HepG2 (cell line): ENCODE measurements around the gene ENO4. TPM values are rescaled to one million over a fixed set of nuclear protein-coding genes. Genes with fewer than 3 reads are reported as not detected.

Source experiments
- ATAC-seq: fragments of 200-7000 bp; cut with Tn5 transposase; 3 replicates; pipeline ENCODE4 v1.9.1; 2020; ENCODE audit warnings: mild to moderate bottlenecking, moderate library complexity
- BruUV-seq: library from RNA; stranded (reverse); fragments of 400-500 nt; replicated peaks from 2 replicates; lab custom pipeline; 2021; lab: Mats Ljungman, UMichigan
- CTCF ChIA-PET: fragments of 300-600 bp; formaldehyde crosslinking; extraction: SDS; loops from one replicate; lab custom pipeline; 2021; ENCODE audit warnings: low total read pairs, inconsistent platforms, low intra/inter-chr PET ratio; lab: Yijun Ruan, JAX
- POLR2A ChIA-PET: fragments of 350-600 bp; sonication (Branson Sonifier 250); formaldehyde crosslinking; loops from one replicate; lab custom pipeline; 2020; ENCODE audit warnings: antibody characterized with exemption, inconsistent platforms; lab: Yijun Ruan, JAX
- DNase-seq: peaks from one replicate; pipeline ENCODE4 v3.0.0-alpha.2; 2015; ENCODE audit warnings: low spot score
- FAIRE-seq: peaks from 3 replicates; lab custom pipeline; 2011; peaks lifted over from hg19 to GRCh38; lab: Jason Lieb, UNC
- H2AFZ ChIP-seq: one replicate; pipeline ENCODE4 v1.6.1; 2011; ENCODE audit warnings: low read length, inconsistent platforms
- H3K27ac ChIP-seq: fragments of 300-600 bp; 3 replicates; pipeline ENCODE4 v1.8.0; 2011; ENCODE audit warnings: mixed run types, mild to moderate bottlenecking, mixed read lengths, low read length, inconsistent platforms; ENCODE audit not compliant: insufficient read depth; ENCODE audit errors: extremely low read length
- H3K27me3 ChIP-seq, 2 experiments: fragments of 200-600 bp in 1 of 2; 2 replicates in 1 of 2; 3 replicates in 1 of 2; pipeline versions ENCODE4 v1.6.0 to v1.8.0; 2011; ENCODE audit warnings: low read length in 2 of 2, mild to moderate bottlenecking in 2 of 2, moderate library complexity in 2 of 2, inconsistent platforms in 1 of 2; ENCODE audit not compliant: insufficient read depth in 2 of 2, control insufficient read depth in 1 of 2
- H3K36me3 ChIP-seq, 2 experiments: fragments of 200-600 bp in 1 of 2; replicated peaks in 1 of 2; 2 replicates in 1 of 2; 3 replicates in 1 of 2; pipeline versions ENCODE4 v1.5.1 to v1.8.0; 2011; ENCODE audit warnings: low read length in 2 of 2, inconsistent platforms in 1 of 2; ENCODE audit not compliant: insufficient read depth in 2 of 2, control insufficient read depth in 1 of 2
- H3K4me1 ChIP-seq: 2 replicates; pipeline ENCODE4 v1.5.1; 2012; ENCODE audit warnings: low read length, inconsistent platforms; ENCODE audit not compliant: insufficient read depth
- H3K4me2 ChIP-seq: 2 replicates; pipeline ENCODE4 v1.6.0; 2011; ENCODE audit warnings: low read depth, low read length, inconsistent platforms
- H3K4me3 ChIP-seq, 3 experiments: fragments of 200-600 bp in 1 of 3; sonication (generic), shearing (Covaris generic) in 1 of 3; replicated peaks in 1 of 3; 2 replicates each; pipeline ENCODE4 v1.5.1; 2011 to 2016; ENCODE audit warnings: low read length in 3 of 3, inconsistent platforms in 2 of 3, low read depth in 2 of 3, mild to moderate bottlenecking in 2 of 3, control low read depth in 1 of 3, mixed read lengths in 1 of 3; ENCODE audit not compliant: insufficient read depth in 1 of 3
- H3K79me2 ChIP-seq: one replicate; pipeline ENCODE4 v1.6.1; 2011; ENCODE audit warnings: low read length, inconsistent platforms; ENCODE audit not compliant: insufficient read depth
- H3K9ac ChIP-seq: 2 replicates; pipeline ENCODE4 v1.6.0; 2011; ENCODE audit warnings: mild to moderate bottlenecking, low read depth, low read length, inconsistent platforms; ENCODE audit not compliant: insufficient read depth
- H3K9me3 ChIP-seq: 2 replicates; pipeline ENCODE4 v1.5.1; 2012; ENCODE audit warnings: mild to moderate bottlenecking, low read length
- H4K20me1 ChIP-seq: 2 replicates; pipeline ENCODE4 v1.6.0; 2011; ENCODE audit warnings: inconsistent platforms, mild to moderate bottlenecking, low read length, moderate library complexity; ENCODE audit not compliant: insufficient read depth
- HHEX ChIP-seq: IDR thresholded peaks from 2 replicates; pipeline ENCODE4 v1.6.1; 2016; ENCODE audit warnings: control low read depth
- ZFP37 ChIP-seq: sonication (generic); formaldehyde crosslinking; IDR thresholded peaks from 2 replicates; pipeline ENCODE4 v1.4.0; 2020; ENCODE audit warnings: missing genetic modification reagents, borderline replicate concordance
- ZNF572 ChIP-seq: sonication (generic); formaldehyde crosslinking; IDR thresholded peaks from 2 replicates; pipeline ENCODE4 v1.5.1; 2020; ENCODE audit warnings: mild to moderate bottlenecking, missing genetic modification reagents
- WGBS: methylation state at CpG from one replicate; pipeline ENCODE4 v1.1.6; 2017; ENCODE audit warnings: low lambda C conversion rate; 5-methylcytosine and 5-hydroxymethylcytosine counted together
- in situ Hi-C: cut with HindIII; loops from 2 replicates; pipeline ENCODE4 v1.10.0; 2017; ENCODE audit warnings: low pct_unique_long_range_greater_than_20kb; ENCODE audit not compliant: extremely low pct_ligation_motif_present
- intact Hi-C: fragments of 100-400 bp; cut with micrococcal nuclease; formaldehyde crosslinking; loops from one replicate; pipeline ENCODE4 v1.10.0; 2022; ENCODE audit not compliant: unreplicated experiment
- polyA plus RNA-seq, 8 experiments: library from polyadenylated mRNA; depleted of rRNA in 3 of 8; stranded (reverse) in 7 of 8; unstranded in 1 of 8; fragments of >200 nt; fragmentation: Illumina TruSeq in 4 of 8; extraction: Trizol in 4 of 8; gene quantifications; 2 replicates each; pipeline versions ENCODE4 v1.2.1 to v1.2.3, GENCODE V29; 2011 to 2016; ENCODE audit warnings: low read depth in 4 of 8, missing spikeins in 1 of 8, mixed read lengths in 1 of 8; ENCODE audit not compliant: insufficient read depth in 1 of 8
- total RNA-seq, 5 experiments: library from RNA; depleted of rRNA; stranded (reverse); fragments of >200 nt; fragmentation: Illumina TruSeq; extraction: Trizol; gene quantifications; 2 replicates each; pipeline ENCODE4 v1.2.3, GENCODE V29; 2016; ENCODE audit warnings: low read depth in 1 of 5
- TF ChIP-seq, protein P1 (sequence below): fragments of 450-650 bp; IDR thresholded peaks from 2 replicates; pipeline ENCODE4 v1.6.1; 2016
- TF ChIP-seq, protein P2 (sequence below): sonication (generic); formaldehyde crosslinking; IDR thresholded peaks from 2 replicates; pipeline ENCODE4 v1.4.0; 2020; ENCODE audit warnings: missing genetic modification reagents
- TF ChIP-seq, protein P3 (sequence below): sonication (generic); formaldehyde crosslinking; IDR thresholded peaks from 2 replicates; pipeline ENCODE4 v1.4.0; 2020; ENCODE audit warnings: missing genetic modification reagents, borderline replicate concordance

The ENO4 gene
- total and polyA plus RNA-seq, 2 of the 13 experiments (the other 11 are each of a cell fraction or from before 2014, with no cell fraction given), result not detected

DNA sequence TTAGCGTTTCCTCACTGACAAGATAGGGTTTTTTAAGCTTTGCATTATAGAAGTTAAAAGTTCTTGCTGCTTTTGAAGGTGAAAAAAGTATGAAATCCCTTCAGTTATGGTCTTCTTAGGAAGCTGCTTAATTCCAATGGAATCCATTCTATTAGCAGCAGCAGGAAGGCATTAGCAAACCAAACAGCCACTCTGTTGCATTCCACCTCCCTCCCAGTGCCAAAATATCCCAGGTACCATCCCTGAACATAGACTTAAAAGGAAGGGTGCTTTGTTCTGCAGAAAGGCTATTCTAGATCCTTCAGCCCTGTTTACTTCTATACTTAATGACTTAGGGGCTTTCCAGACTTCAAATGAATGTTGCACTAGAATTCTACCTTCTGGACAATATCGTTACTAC lies 23.8 kb downstream of the ENO4 start:
- H3K4me1 ChIP-seq, result no peaks in the 10 kb centered on the region
- POLR2A ChIA-PET, result no interaction called here
- no peak for ATAC-seq

DNA sequence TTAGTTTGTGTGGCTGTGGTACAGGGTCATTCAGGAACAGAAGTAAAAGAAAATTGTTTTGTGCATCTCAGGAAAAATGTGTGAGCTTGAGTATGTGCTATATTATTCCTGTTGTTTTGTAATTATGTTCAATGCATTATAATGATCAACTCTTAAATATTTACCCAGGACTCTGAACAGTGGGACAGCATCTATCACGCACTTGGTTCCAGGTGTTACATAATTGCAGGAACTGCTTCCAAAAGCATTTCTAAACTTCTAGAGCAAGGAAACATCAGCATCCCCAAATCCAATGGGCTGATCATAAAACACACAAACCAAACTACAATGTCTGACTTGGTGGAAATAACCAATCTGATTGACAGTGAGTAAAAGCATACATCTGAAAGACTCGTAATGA lies 26.6 kb downstream of the ENO4 start:
- no peak for FAIRE-seq

More for the DNA sequence above, 23.8 kb downstream of the ENO4 start:
- CTCF ChIA-PET, result no interaction called here
- TF ChIP-seq, protein P1, sequence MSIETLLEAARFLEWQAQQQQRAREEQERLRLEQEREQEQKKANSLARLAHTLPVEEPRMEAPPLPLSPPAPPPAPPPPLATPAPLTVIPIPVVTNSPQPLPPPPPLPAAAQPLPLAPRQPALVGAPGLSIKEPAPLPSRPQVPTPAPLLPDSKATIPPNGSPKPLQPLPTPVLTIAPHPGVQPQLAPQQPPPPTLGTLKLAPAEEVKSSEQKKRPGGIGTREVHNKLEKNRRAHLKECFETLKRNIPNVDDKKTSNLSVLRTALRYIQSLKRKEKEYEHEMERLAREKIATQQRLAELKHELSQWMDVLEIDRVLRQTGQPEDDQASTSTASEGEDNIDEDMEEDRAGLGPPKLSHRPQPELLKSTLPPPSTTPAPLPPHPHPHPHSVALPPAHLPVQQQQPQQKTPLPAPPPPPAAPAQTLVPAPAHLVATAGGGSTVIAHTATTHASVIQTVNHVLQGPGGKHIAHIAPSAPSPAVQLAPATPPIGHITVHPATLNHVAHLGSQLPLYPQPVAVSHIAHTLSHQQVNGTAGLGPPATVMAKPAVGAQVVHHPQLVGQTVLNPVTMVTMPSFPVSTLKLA, result no peak
- TF ChIP-seq, protein P2, sequence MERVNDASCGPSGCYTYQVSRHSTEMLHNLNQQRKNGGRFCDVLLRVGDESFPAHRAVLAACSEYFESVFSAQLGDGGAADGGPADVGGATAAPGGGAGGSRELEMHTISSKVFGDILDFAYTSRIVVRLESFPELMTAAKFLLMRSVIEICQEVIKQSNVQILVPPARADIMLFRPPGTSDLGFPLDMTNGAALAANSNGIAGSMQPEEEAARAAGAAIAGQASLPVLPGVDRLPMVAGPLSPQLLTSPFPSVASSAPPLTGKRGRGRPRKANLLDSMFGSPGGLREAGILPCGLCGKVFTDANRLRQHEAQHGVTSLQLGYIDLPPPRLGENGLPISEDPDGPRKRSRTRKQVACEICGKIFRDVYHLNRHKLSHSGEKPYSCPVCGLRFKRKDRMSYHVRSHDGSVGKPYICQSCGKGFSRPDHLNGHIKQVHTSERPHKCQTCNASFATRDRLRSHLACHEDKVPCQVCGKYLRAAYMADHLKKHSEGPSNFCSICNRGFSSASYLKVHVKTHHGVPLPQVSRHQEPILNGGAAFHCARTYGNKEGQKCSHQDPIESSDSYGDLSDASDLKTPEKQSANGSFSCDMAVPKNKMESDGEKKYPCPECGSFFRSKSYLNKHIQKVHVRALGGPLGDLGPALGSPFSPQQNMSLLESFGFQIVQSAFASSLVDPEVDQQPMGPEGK (CRISPR knock-in tag), result no peak
- Histone ChIP-seq H3K4me2 (no peak overlapping the region), H3K79me2 (no peaks in the 10 kb centered on the region), H3K9me3 (no peaks in the 10 kb centered on the region), H3K36me3 (no peaks in the 10 kb centered on the region), H3K4me3 (no peak overlapping the region), H3K9ac (no peak overlapping the region), H4K20me1 (no peaks in the 10 kb centered on the region), H3K27ac (no peak overlapping the region), H3K27me3 (no peaks in the 10 kb centered on the region; a peak in 1 of 5 replicates), H2AFZ (no peak overlapping the region)
- no TSS peak for BruUV-seq
- no peak for FAIRE-seq
- no peak for DNase-seq
- in situ Hi-C loops, result no loop called here
- intact Hi-C loops, result no loop called here
- WGBS, result 32% methylated on average over 2 of the region's 2 CpGs

More for the DNA sequence above, 26.6 kb downstream of the ENO4 start:
- Histone ChIP-seq H3K4me3 (no peak overlapping the region), H3K27me3 (no peaks in the 10 kb centered on the region; a peak in 1 of 5 replicates), H3K36me3 (no peaks in the 10 kb centered on the region), H4K20me1 (no peaks in the 10 kb centered on the region), H3K27ac (no peak overlapping the region), H2AFZ (no peak overlapping the region), H3K4me1 (no peaks in the 10 kb centered on the region), H3K9me3 (no peaks in the 10 kb centered on the region), H3K4me2 (no peak overlapping the region), H3K9ac (no peak overlapping the region), H3K79me2 (no peaks in the 10 kb centered on the region)
- ATAC-seq (no peak), DNase-seq (no peak)
- BruUV-seq, result no TSS peak
- ChIA-PET CTCF (no interaction called here), POLR2A (no interaction called here)
- TF ChIP-seq HHEX (no peak), ZFP37 (CRISPR knock-in tag) (no peak), ZNF572 (CRISPR knock-in tag) (no peak)
- TF ChIP-seq, protein P3, sequence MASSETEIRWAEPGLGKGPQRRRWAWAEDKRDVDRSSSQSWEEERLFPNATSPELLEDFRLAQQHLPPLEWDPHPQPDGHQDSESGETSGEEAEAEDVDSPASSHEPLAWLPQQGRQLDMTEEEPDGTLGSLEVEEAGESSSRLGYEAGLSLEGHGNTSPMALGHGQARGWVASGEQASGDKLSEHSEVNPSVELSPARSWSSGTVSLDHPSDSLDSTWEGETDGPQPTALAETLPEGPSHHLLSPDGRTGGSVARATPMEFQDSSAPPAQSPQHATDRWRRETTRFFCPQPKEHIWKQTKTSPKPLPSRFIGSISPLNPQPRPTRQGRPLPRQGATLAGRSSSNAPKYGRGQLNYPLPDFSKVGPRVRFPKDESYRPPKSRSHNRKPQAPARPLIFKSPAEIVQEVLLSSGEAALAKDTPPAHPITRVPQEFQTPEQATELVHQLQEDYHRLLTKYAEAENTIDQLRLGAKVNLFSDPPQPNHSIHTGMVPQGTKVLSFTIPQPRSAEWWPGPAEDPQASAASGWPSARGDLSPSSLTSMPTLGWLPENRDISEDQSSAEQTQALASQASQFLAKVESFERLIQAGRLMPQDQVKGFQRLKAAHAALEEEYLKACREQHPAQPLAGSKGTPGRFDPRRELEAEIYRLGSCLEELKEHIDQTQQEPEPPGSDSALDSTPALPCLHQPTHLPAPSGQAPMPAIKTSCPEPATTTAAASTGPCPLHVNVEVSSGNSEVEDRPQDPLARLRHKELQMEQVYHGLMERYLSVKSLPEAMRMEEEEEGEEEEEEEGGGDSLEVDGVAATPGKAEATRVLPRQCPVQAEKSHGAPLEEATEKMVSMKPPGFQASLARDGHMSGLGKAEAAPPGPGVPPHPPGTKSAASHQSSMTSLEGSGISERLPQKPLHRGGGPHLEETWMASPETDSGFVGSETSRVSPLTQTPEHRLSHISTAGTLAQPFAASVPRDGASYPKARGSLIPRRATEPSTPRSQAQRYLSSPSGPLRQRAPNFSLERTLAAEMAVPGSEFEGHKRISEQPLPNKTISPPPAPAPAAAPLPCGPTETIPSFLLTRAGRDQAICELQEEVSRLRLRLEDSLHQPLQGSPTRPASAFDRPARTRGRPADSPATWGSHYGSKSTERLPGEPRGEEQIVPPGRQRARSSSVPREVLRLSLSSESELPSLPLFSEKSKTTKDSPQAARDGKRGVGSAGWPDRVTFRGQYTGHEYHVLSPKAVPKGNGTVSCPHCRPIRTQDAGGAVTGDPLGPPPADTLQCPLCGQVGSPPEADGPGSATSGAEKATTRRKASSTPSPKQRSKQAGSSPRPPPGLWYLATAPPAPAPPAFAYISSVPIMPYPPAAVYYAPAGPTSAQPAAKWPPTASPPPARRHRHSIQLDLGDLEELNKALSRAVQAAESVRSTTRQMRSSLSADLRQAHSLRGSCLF (CRISPR knock-in tag), result no peak
- intact Hi-C loops (no loop called here), in situ Hi-C loops (no loop called here)
- WGBS, result 58% methylated on average over 2 of the region's 2 CpGs
